ENCODE results near the gene DGCR2.

DNA sequence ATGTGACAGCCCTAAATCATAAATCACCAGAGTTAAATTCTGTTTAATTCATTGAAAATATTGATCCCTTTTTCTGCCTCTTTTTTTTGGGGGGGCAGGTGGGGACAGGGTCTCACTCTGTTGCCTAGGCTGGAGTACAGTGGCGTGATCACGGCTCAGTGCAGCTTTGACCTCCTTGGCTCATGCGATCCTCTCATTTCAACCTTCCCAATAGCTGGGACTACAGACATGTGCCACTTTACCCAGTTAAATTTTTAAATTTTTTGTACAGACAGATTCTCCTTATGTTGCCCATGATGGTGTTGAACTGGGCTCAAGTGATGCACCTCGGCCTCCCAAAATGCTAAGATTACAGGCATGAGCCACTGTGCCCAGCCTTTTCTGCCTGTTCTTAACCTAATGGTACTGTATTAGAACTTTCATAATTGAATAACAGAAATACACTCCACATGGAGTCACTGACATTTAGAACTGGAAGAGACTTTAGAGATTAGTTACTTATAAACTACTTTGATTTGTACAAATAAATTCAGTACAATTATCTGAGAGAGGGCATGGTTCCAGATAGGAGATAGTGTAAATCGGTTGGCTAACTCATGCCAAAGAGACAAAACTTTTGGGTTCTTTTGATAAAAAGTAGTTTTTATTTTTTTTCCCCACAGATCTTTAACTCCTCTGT lies 109.8 kb downstream of the DGCR2 start:
- TF ChIP-seq EZH2 (IDR thresholded peaks at IDR 0.05; ENCODE audit: borderline replicate concordance, insufficient read depth, low read length, poor library complexity, severe bottlenecking) (no peak), SMC3 (conservative IDR thresholded peaks at IDR 0.05; ENCODE audit: poor library complexity) (no peak)
- TF ChIP-seq, protein P1, sequence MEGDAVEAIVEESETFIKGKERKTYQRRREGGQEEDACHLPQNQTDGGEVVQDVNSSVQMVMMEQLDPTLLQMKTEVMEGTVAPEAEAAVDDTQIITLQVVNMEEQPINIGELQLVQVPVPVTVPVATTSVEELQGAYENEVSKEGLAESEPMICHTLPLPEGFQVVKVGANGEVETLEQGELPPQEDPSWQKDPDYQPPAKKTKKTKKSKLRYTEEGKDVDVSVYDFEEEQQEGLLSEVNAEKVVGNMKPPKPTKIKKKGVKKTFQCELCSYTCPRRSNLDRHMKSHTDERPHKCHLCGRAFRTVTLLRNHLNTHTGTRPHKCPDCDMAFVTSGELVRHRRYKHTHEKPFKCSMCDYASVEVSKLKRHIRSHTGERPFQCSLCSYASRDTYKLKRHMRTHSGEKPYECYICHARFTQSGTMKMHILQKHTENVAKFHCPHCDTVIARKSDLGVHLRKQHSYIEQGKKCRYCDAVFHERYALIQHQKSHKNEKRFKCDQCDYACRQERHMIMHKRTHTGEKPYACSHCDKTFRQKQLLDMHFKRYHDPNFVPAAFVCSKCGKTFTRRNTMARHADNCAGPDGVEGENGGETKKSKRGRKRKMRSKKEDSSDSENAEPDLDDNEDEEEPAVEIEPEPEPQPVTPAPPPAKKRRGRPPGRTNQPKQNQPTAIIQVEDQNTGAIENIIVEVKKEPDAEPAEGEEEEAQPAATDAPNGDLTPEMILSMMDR (IDR thresholded peaks at IDR 0.05; ENCODE audit: poor library complexity, severe bottlenecking) = no peak
